ENCODE data around the gene AURKA.

DNA sequence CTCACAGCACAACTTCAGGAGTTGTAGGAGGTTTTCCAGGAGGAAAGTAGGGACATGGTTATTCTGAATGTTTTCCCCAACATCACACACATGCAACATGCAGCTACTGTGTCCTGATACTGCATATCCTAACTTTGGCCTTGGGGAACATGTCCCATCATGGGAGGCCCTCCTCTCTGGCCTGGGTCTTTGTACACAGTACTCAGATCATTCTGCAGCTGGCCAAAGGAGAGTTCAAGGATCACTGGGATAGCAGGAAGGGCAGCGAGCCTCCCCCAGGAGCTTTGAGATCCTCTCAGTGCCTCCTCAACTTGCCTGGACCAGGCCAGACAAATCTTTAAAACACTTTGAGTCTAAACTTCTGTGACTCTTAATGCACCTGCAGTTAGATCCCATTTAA is 32.9 kb upstream of the AURKA start:
- no peak for TF ChIP-seq POLR2AphosphoS5 (IDR thresholded peaks at IDR 0.05; ENCODE audit: low read depth, low read length)
- no peak for TF ChIP-seq CTCF (IDR thresholded peaks at IDR 0.05)
- no peak for TF ChIP-seq REST (IDR thresholded peaks at IDR 0.05; ENCODE audit: insufficient read depth in 1 of 2, low read depth in 2 of 2, low read length in 1 of 2)
- no peak for TF ChIP-seq TCF7L2 (IDR thresholded peaks at IDR 0.05; ENCODE audit: low read depth, low read length)
- TF ChIP-seq SIN3A (IDR thresholded peaks at IDR 0.05; ENCODE audit: borderline replicate concordance, insufficient read depth, low read depth, low read length): no peak

Measured in Panc1 (cell line).